ENCODE results near the gene WFS1. TPM values are rescaled to one million over a fixed set of nuclear protein-coding genes. Genes with fewer than 3 reads are reported as not detected.

WFS1 gene
- total and polyA plus RNA-seq, 2 of the 8 experiments (the other 6 are each of a cell fraction or from before 2014, with no cell fraction given) = 29.1 to 43.1 TPM

- H2AK5ac ChIP-seq (ENCODE audit: low read depth, low read length) = no peak overlapping the region
- H3K4me1 ChIP-seq (replicated peaks in 1 of 4; ENCODE audit: control insufficient read depth in 3 of 4, insufficient read depth in 4 of 4, low read length in 3 of 4) = peaks cover 0 to 8% (median 3%) of the 10 kb centered on the region in 4 experiments; a peak in 3 of 7 replicates
- H3K4ac ChIP-seq (replicated peaks; ENCODE audit: insufficient read length, low read depth, low read length) = no peak overlapping the region
- H3K9ac ChIP-seq (replicated peaks in 1 of 4; ENCODE audit: extremely low read depth in 1 of 4, low read depth in 3 of 4, low read length in 3 of 4) = no peak overlapping the region
- H2AFZ ChIP-seq (ENCODE audit: low read length) = no peak overlapping the region
- POLR2A ChIA-PET (ENCODE audit: partially characterized antibody) = no interaction called here
- H3K18ac ChIP-seq (ENCODE audit: extremely low read depth, low read length) = no peak overlapping the region
- H4K5ac ChIP-seq (ENCODE audit: insufficient read length, low read depth, low read length) = no peak overlapping the region
- no peak for TF ChIP-seq SP1 (IDR thresholded peaks at IDR 0.05; ENCODE audit: low read depth, low read length)
- no peak for TF ChIP-seq CHD1 (IDR thresholded peaks at IDR 0.05; ENCODE audit: low read depth, low read length)
- no peak for TF ChIP-seq CREB1 (IDR thresholded peaks at IDR 0.05)
- no peak for TF ChIP-seq FOSL1 (IDR thresholded peaks at IDR 0.05; ENCODE audit: insufficient read depth, low read depth, low read length)
- no peak for TF ChIP-seq BACH1 (IDR thresholded peaks at IDR 0.05; ENCODE audit: low read length)
- no peak for TF ChIP-seq SUZ12 (IDR thresholded peaks at IDR 0.05; ENCODE audit: low read length)
- TF ChIP-seq HDAC6 (IDR thresholded peaks at IDR 0.05; ENCODE audit: low read depth, low read length) = no peak
- TF ChIP-seq MAFK (IDR thresholded peaks at IDR 0.05; ENCODE audit: low read depth, low read length) = no peak
- TF ChIP-seq YY1 (IDR thresholded peaks at IDR 0.05; ENCODE audit: low read depth, low read length) = no peak
- no peak for TF ChIP-seq EP300 (IDR thresholded peaks at IDR 0.05; ENCODE audit: borderline replicate concordance in 1 of 2, low read depth in 2 of 2, low read length in 2 of 2)
- TF ChIP-seq GABPA (IDR thresholded peaks at IDR 0.05; ENCODE audit: borderline replicate concordance, insufficient read depth, low read length) = no peak
- no peak for TF ChIP-seq SIX5 (IDR thresholded peaks at IDR 0.05; ENCODE audit: low read depth, low read length)
- no peak overlapping the region for H2BK5ac ChIP-seq (ENCODE audit: low read depth, low read length)
- FAIRE-seq = no peak
- H2BK20ac ChIP-seq (ENCODE audit: low read length) = no peak overlapping the region
- no peak overlapping the region for H2BK120ac ChIP-seq (replicated peaks; ENCODE audit: low read depth, low read length)
- no peak overlapping the region for H3K4me2 ChIP-seq (ENCODE audit: insufficient read depth in 1 of 2, low read depth in 2 of 2, low read length in 2 of 2)
- no peak overlapping the region for H4K91ac ChIP-seq (replicated peaks; ENCODE audit: insufficient read length, low read length)
- H3K79me1 ChIP-seq (ENCODE audit: low read depth, low read length) = no peaks in the 10 kb centered on the region
- H3K23ac ChIP-seq (ENCODE audit: insufficient read length) = no peak overlapping the region
- WGBS, 2 experiments (ENCODE audit: extremely low coverage in 1 of 2, insufficient coverage in 1 of 2, insufficient read length in 1 of 2, insufficient replicate concordance in 2 of 2, low coverage in 1 of 2, low lambda C conversion rate in 2 of 2, missing lambda C conversion rate in 1 of 2) = 88% methylated on average over 8 of the region's 8 CpGs; no CpG with 5 or more reads in 1 of the 2 experiments
- H4K20me1 ChIP-seq (replicated peaks in 1 of 2; ENCODE audit: control insufficient read depth in 1 of 2, insufficient read depth in 2 of 2, low read length in 2 of 2) = peaks cover 0 to 2% of the 10 kb centered on the region in 2 experiments
- H2BK15ac ChIP-seq (ENCODE audit: low read length) = no peak overlapping the region
- H3K27me3 ChIP-seq (replicated peaks in 1 of 4; ENCODE audit: control insufficient read depth in 3 of 4, extremely low read depth in 1 of 4, insufficient read depth in 3 of 4, low read length in 3 of 4) = no peaks in the 10 kb centered on the region
- no peak overlapping the region for H3K14ac ChIP-seq (ENCODE audit: insufficient read length)
- no peak overlapping the region for H3K27ac ChIP-seq (ENCODE audit: low read depth, low read length)
- no peak overlapping the region for H3K4me3 ChIP-seq (ENCODE audit: extremely low read depth in 1 of 4, insufficient read depth in 2 of 4, low read depth in 3 of 4, low read length in 4 of 4)
- H4K8ac ChIP-seq (ENCODE audit: extremely low read depth, insufficient read depth, low read length) = no peak overlapping the region
- no peak overlapping the region for H2BK12ac ChIP-seq (ENCODE audit: low read depth, low read length)
- H3K23me2 ChIP-seq (ENCODE audit: low read depth, low read length) = no peaks in the 10 kb centered on the region
- no peaks in the 10 kb centered on the region for H3K79me2 ChIP-seq (ENCODE audit: control insufficient read depth in 1 of 2, insufficient read depth in 2 of 2, low read length in 2 of 2)
- CTCF ChIA-PET (ENCODE audit: partially characterized antibody) = interaction anchor here (1.0 to 22.3 kb wide), 19 partner anchors 16 to 365 kb away, joined by 3 to 908 read pairs (median 7); partner anchors contain the start of gene WFS1
- H3K36me3 ChIP-seq (ENCODE audit: control insufficient read depth in 2 of 4, insufficient read depth in 4 of 4, low read length in 3 of 4) = no peaks in the 10 kb centered on the region
- no peak for DNase-seq (ENCODE audit: low read depth in 1 of 2, low spot score in 2 of 2)
- no peak overlapping the region for H3K56ac ChIP-seq (replicated peaks; ENCODE audit: insufficient read length, low read depth, low read length)
- no peaks in the 10 kb centered on the region for H3K9me3 ChIP-seq (ENCODE audit: insufficient read depth in 2 of 2, low read depth in 1 of 2, low read length in 1 of 2)
Measured at GRCh38 chr4:6328526-6328925, 58.9 kb downstream of the WFS1 start.
